HepG2 (cell line): ENCODE data around the gene CARMIL1. TPM values are rescaled to one million over a fixed set of nuclear protein-coding genes. Genes with fewer than 3 reads are reported as not detected.

Source experiments
- AKNA ChIP-seq: sonication (generic); formaldehyde crosslinking; IDR thresholded peaks from 2 replicates; pipeline ENCODE4 v1.4.0; 2020; ENCODE audit warnings: missing genetic modification reagents, borderline replicate concordance
- ATF4 ChIP-seq, 2 experiments: fragments of 450-650 bp in 1 of 2; sonication (generic) in 1 of 2; formaldehyde crosslinking; IDR thresholded peaks; 2 replicates each; pipeline versions ENCODE4 v1.5.0 to v1.8.0; 2020 to 2022; ENCODE audit warnings: mild to moderate bottlenecking in 1 of 2, missing genetic modification reagents in 1 of 2
- HCFC1 ChIP-seq: fragments of 150-350 bp; IDR thresholded peaks from 2 replicates; pipeline ENCODE4 v1.6.1; 2014; ENCODE audit warnings: low read depth, low read length
- HMG20A ChIP-seq: IDR thresholded peaks from 2 replicates; pipeline ENCODE4 v1.6.1; 2016; ENCODE audit warnings: borderline replicate concordance
- HNRNPLL ChIP-seq: fragments of 200-400 bp; formaldehyde crosslinking; IDR thresholded peaks from 2 replicates; pipeline ENCODE4 v1.6.1; 2017; ENCODE audit warnings: mild to moderate bottlenecking, low read depth, low read length; ENCODE audit not compliant: poor library complexity, severe bottlenecking
- ZBTB44 ChIP-seq: sonication (generic); formaldehyde crosslinking; IDR thresholded peaks from 2 replicates; pipeline ENCODE4 v1.4.0; 2020; ENCODE audit warnings: missing genetic modification reagents
- ZC3H4 ChIP-seq: sonication (generic); formaldehyde crosslinking; IDR thresholded peaks from 2 replicates; pipeline ENCODE4 v1.4.0; 2020; ENCODE audit warnings: missing genetic modification reagents, borderline replicate concordance
- ZHX2 ChIP-seq, 2 experiments: sonication (generic) in 1 of 2; formaldehyde crosslinking in 1 of 2; IDR thresholded peaks; 2 replicates each; pipeline versions ENCODE4 v1.6.1 to v1.9.0; 2014 to 2022; ENCODE audit warnings: antibody characterized with exemption in 1 of 2, borderline replicate concordance in 1 of 2, inconsistent platforms in 1 of 2, low read depth in 1 of 2, missing genetic modification reagents in 1 of 2
- polyA plus RNA-seq, 8 experiments: library from polyadenylated mRNA; depleted of rRNA in 3 of 8; stranded (reverse) in 7 of 8; unstranded in 1 of 8; fragments of >200 nt; fragmentation: Illumina TruSeq in 4 of 8; extraction: Trizol in 4 of 8; gene quantifications; 2 replicates each; pipeline versions ENCODE4 v1.2.1 to v1.2.3, GENCODE V29; 2011 to 2016; ENCODE audit warnings: low read depth in 4 of 8, missing spikeins in 1 of 8, mixed read lengths in 1 of 8; ENCODE audit not compliant: insufficient read depth in 1 of 8
- total RNA-seq, 5 experiments: library from RNA; depleted of rRNA; stranded (reverse); fragments of >200 nt; fragmentation: Illumina TruSeq; extraction: Trizol; gene quantifications; 2 replicates each; pipeline ENCODE4 v1.2.3, GENCODE V29; 2016; ENCODE audit warnings: low read depth in 1 of 5

CARMIL1 gene
- total and polyA plus RNA-seq, 2 of the 13 experiments (the other 11 are each of a cell fraction or from before 2014, with no cell fraction given): 1.8 to 2.6 TPM

- no peak for TF ChIP-seq ZHX2 (IDR thresholded peaks at IDR 0.05; ENCODE audit: low read depth)
- 0 out of 2 replicates have a peak, but pooled peaks have one; percentile 63 for TF ChIP-seq ZHX2 (CRISPR knock-in tag; IDR thresholded peaks at IDR 0.05; ENCODE audit: borderline replicate concordance)
- TF ChIP-seq HCFC1: no peak
- TF ChIP-seq HNRNPLL: peak; percentile 79
- peak; percentile 15; the same call in 1 of the 2 replicates for TF ChIP-seq HMG20A (CRISPR knock-in tag)
- no peak for TF ChIP-seq AKNA (CRISPR knock-in tag)
- TF ChIP-seq ZBTB44 (CRISPR knock-in tag): no peak
- peak in 1 of 2 experiments; percentile 24; a peak in 1 of 4 replicates for TF ChIP-seq ATF4 (CRISPR knock-in tag; IDR thresholded peaks at IDR 0.05)
- no peak for TF ChIP-seq ZC3H4
These were observed at the start of gene CARMIL1 (continued) for GRCh38 chr6:25278914-25279747.
